K562 (cell line): ENCODE data around the gene EGR4. TPM values are rescaled to one million over a fixed set of nuclear protein-coding genes. Genes with fewer than 3 reads are reported as not detected.

Experiments used
- ATAC-seq: fragments of 200-7000 bp; cut with Tn5 transposase; 3 replicates; pipeline ENCODE4 v1.9.1; 2020; ENCODE audit warnings: moderate library complexity
- BruUV-seq: library from RNA; stranded (reverse); fragments of 400-500 nt; replicated peaks from 2 replicates; lab custom pipeline; 2021; lab: Mats Ljungman, UMichigan
- CTCF ChIA-PET: fragments of 300-600 bp; formaldehyde crosslinking; extraction: SDS; loops from one replicate; lab custom pipeline; 2021; ENCODE audit warnings: low intra/inter-chr PET ratio; lab: Yijun Ruan, JAX
- POLR2A ChIA-PET: fragments of 300-600, 350-650 bp; sonication (Branson Sonifier 250); formaldehyde crosslinking; extraction: SDS; loops from one replicate; lab custom pipeline; 2021; ENCODE audit warnings: antibody characterized with exemption, inconsistent platforms; lab: Yijun Ruan, JAX
- DNase-seq, 4 experiments: peaks; one replicate each; pipeline versions ENCODE4 v3.0.0 to v3.0.0-alpha.2; 2011 to 2018; ENCODE audit warnings: low spot score in 3 of 4, mixed read lengths in 3 of 4; ENCODE audit errors: extremely low read depth in 1 of 4
- FAIRE-seq: peaks from 2 replicates; lab custom pipeline; 2011; peaks lifted over from hg19 to GRCh38; lab: Jason Lieb, UNC
- H2AFZ ChIP-seq: 2 replicates; pipeline ENCODE4 v1.6.0; 2011; ENCODE audit warnings: low read depth, low read length, control low read depth, inconsistent platforms
- H3K27ac ChIP-seq: fragments of 200-600 bp; 3 replicates; pipeline ENCODE4 v1.8.0; 2011; ENCODE audit warnings: low read depth, mild to moderate bottlenecking, control low read depth, inconsistent platforms, low read length, moderate library complexity, mixed read lengths; ENCODE audit errors: extremely low read depth
- H3K27me3 ChIP-seq, 2 experiments: fragments of 300-600 bp in 1 of 2; 2 replicates in 1 of 2; 3 replicates in 1 of 2; pipeline versions ENCODE4 v1.6.0 to v1.8.0; 2011; ENCODE audit warnings: inconsistent platforms in 2 of 2, low read length in 2 of 2, mild to moderate bottlenecking in 1 of 2, mixed read lengths in 1 of 2, moderate library complexity in 1 of 2; ENCODE audit not compliant: control insufficient read depth in 2 of 2, insufficient read depth in 2 of 2
- H3K36me3 ChIP-seq: fragments of 300-600 bp; 3 replicates; pipeline ENCODE4 v1.8.0; 2011; ENCODE audit warnings: mild to moderate bottlenecking, low read length, inconsistent platforms; ENCODE audit not compliant: control insufficient read depth, insufficient read depth
- H3K4me1 ChIP-seq, 2 experiments: fragments of 200-600 bp in 1 of 2; replicated peaks in 1 of 2; 2 replicates in 1 of 2; 3 replicates in 1 of 2; pipeline versions ENCODE4 v1.5.1 to v1.8.0; 2011; ENCODE audit warnings: inconsistent platforms in 2 of 2, low read length in 2 of 2, mild to moderate bottlenecking in 1 of 2, mixed read lengths in 1 of 2, moderate library complexity in 1 of 2; ENCODE audit not compliant: control insufficient read depth in 2 of 2, insufficient read depth in 2 of 2
- H3K4me2 ChIP-seq: 2 replicates; pipeline ENCODE4 v1.6.1; 2011; ENCODE audit warnings: low read length, control low read depth, inconsistent platforms, mixed read lengths; ENCODE audit not compliant: insufficient read depth
- H3K4me3 ChIP-seq: fragments of 200-600 bp; sonication (generic), shearing (Covaris generic); 2 replicates; pipeline ENCODE4 v1.5.1; 2016; ENCODE audit warnings: control low read depth, inconsistent platforms
- H3K79me2 ChIP-seq: fragments of 200-600 bp; 3 replicates; pipeline ENCODE4 v1.8.0; 2011; ENCODE audit warnings: low read length, inconsistent platforms; ENCODE audit not compliant: control insufficient read depth, insufficient read depth
- H3K9ac ChIP-seq, 2 experiments: 2 replicates each; pipeline versions ENCODE4 v1.6.0 to v1.6.1; 2011; ENCODE audit warnings: low read depth in 2 of 2, low read length in 2 of 2, control low read depth in 1 of 2, inconsistent platforms in 1 of 2, mild to moderate bottlenecking in 1 of 2, mixed read lengths in 1 of 2; ENCODE audit not compliant: insufficient read depth in 1 of 2
- H3K9me1 ChIP-seq: one replicate; pipeline ENCODE4 v1.6.0; 2011; ENCODE audit warnings: inconsistent platforms, mild to moderate bottlenecking, low read length, moderate library complexity; ENCODE audit not compliant: control insufficient read depth, insufficient read depth
- H3K9me3 ChIP-seq: replicated peaks from 2 replicates; pipeline ENCODE4 v1.5.1; 2011; ENCODE audit warnings: low read depth, low read length, inconsistent platforms; ENCODE audit not compliant: control insufficient read depth, insufficient read depth
- H4K20me1 ChIP-seq: replicated peaks from 2 replicates; pipeline ENCODE4 v1.6.1; 2011; ENCODE audit warnings: low read length, inconsistent platforms, mixed read lengths; ENCODE audit not compliant: control insufficient read depth, insufficient read depth
- POLR3A ChIP-seq: IDR thresholded peaks from 2 replicates; pipeline ENCODE4 v1.6.1; 2011; ENCODE audit warnings: borderline replicate concordance, mild to moderate bottlenecking, moderate library complexity; ENCODE audit not compliant: insufficient read length, insufficient read depth; ENCODE audit errors: extremely low read depth
- SMAD2 ChIP-seq: fragments of 150-350 bp; IDR thresholded peaks from 2 replicates; pipeline ENCODE4 v1.6.1; 2014; ENCODE audit warnings: low read depth, mild to moderate bottlenecking, low read length
- ZNF121 ChIP-seq: sonication (generic); formaldehyde crosslinking; conservative IDR thresholded peaks from 2 replicates; pipeline ENCODE4 v1.8.0; 2022; ENCODE audit warnings: missing genetic modification reagents
- ZNF175 ChIP-seq: fragments of 200-800 bp; sonication (Bioruptor generic); IDR thresholded peaks from 2 replicates; pipeline ENCODE4 v1.6.1; 2016; ENCODE audit warnings: low read depth, mild to moderate bottlenecking, missing genetic modification characterization, missing compliant biosample characterization
- ZNF764 ChIP-seq: fragments of 250-450 bp; sonication (Bioruptor Pico); IDR thresholded peaks from 2 replicates; pipeline ENCODE4 v1.4.0; 2020; ENCODE audit warnings: low read depth, mild to moderate bottlenecking, moderate library complexity
- WGBS: fragments of 100-300 bp; shearing (Covaris generic); methylation state at CpG from one replicate; pipeline ENCODE4 v1.1.6; 2016; ENCODE audit warnings: low coverage, mixed read lengths; ENCODE audit not compliant: insufficient coverage; ENCODE audit errors: missing lambda C conversion rate; 5-methylcytosine and 5-hydroxymethylcytosine counted together
- in situ Hi-C: fragments of 300-500 bp; cut with MboI; formaldehyde crosslinking; loops from 4 replicates; pipeline ENCODE4 v1.15.0; 2018; ENCODE audit warnings: inconsistent platforms, mixed read lengths
- intact Hi-C: fragments of 100-400 bp; cut with micrococcal nuclease; formaldehyde crosslinking; loops from 2 replicates; pipeline ENCODE4 v1.14.2; 2022
- polyA plus RNA-seq, 8 experiments: library from polyadenylated mRNA; depleted of rRNA in 4 of 8; stranded (reverse) in 5 of 8; unstranded in 3 of 8; fragments of >200 nt; fragmentation: Nextera tagmentation in 2 of 8; fragmentation: Illumina TruSeq in 1 of 8; extraction: Ambion mirVana in 2 of 8; extraction: Trizol in 1 of 8; gene quantifications; 2 replicates each; pipeline versions ENCODE4 v1.2.1 to v1.2.3, GENCODE V29; 2011 to 2014; ENCODE audit warnings: inconsistent platforms in 1 of 8, missing spikeins in 1 of 8
- total RNA-seq, 7 experiments: library from RNA; depleted of rRNA in 6 of 7; stranded (reverse); fragments of >200 nt in 6 of 7; fragmentation: Illumina TruSeq in 2 of 7; extraction: Trizol in 2 of 7; gene quantifications; 2 replicates each; pipeline versions ENCODE4 v1.2.1 to v1.2.3, GENCODE V29; 2011 to 2021; ENCODE audit warnings: low replicate concordance in 1 of 7
- TF ChIP-seq, protein P1 (sequence below): fragments of 250-450 bp; sonication (Bioruptor Pico); IDR thresholded peaks from 2 replicates; pipeline ENCODE4 v1.5.0; 2020; ENCODE audit warnings: mild to moderate bottlenecking, borderline replicate concordance

EGR4 gene
- total and polyA plus RNA-seq, 9 of the 15 experiments (the other 6 are each of a cell fraction or from before 2014, with no cell fraction given) = not detected

- Histone ChIP-seq H3K27me3 (0 out of 5 replicates have a peak, but pooled peaks cover 0 to 9% of the 10 kb centered on the region in 2 experiments), H2AFZ (no peak overlapping the region), H3K4me1 (no peaks in the 10 kb centered on the region), H3K9me1 (no peaks in the 10 kb centered on the region), H3K36me3 (0 out of 3 replicates have a peak, but pooled peaks cover 3% of the 10 kb centered on the region), H3K79me2 (no peaks in the 10 kb centered on the region), H3K27ac (no peak overlapping the region), H3K4me3 (no peak overlapping the region), H3K4me2 (no peak overlapping the region), H4K20me1 (0 out of 2 replicates have a peak, but pooled peaks cover 2% of the 10 kb centered on the region), H3K9ac (no peak overlapping the region), H3K9me3 (no peaks in the 10 kb centered on the region)
- WGBS = 43% methylated on average over 1 of the region's 1 CpG
- no peak for TF ChIP-seq ZNF764
- no peak for TF ChIP-seq ZNF175 (CRISPR knock-in tag)
- no peak for TF ChIP-seq ZNF121 (CRISPR knock-in tag)
- TF ChIP-seq, protein P1, sequence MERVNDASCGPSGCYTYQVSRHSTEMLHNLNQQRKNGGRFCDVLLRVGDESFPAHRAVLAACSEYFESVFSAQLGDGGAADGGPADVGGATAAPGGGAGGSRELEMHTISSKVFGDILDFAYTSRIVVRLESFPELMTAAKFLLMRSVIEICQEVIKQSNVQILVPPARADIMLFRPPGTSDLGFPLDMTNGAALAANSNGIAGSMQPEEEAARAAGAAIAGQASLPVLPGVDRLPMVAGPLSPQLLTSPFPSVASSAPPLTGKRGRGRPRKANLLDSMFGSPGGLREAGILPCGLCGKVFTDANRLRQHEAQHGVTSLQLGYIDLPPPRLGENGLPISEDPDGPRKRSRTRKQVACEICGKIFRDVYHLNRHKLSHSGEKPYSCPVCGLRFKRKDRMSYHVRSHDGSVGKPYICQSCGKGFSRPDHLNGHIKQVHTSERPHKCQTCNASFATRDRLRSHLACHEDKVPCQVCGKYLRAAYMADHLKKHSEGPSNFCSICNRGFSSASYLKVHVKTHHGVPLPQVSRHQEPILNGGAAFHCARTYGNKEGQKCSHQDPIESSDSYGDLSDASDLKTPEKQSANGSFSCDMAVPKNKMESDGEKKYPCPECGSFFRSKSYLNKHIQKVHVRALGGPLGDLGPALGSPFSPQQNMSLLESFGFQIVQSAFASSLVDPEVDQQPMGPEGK = no peak
- TF ChIP-seq SMAD2 = no peak
- TF ChIP-seq POLR3A = no peak
- FAIRE-seq (no peak), ATAC-seq (no peak), DNase-seq (no peak)
- in situ Hi-C loops (no loop called here), intact Hi-C loops (no loop called here)
- ChIA-PET CTCF (no interaction called here), POLR2A (interaction anchor here (0.6 to 1.1 kb wide), 2 partner anchors 12 to 58 kb away, joined by 3 to 6 read pairs; no protein-coding TSS in a partner anchor)
- BruUV-seq = no TSS peak
Measured at GRCh38 chr2:73272270-73272669, 21.1 kb downstream of the EGR4 start.
